ENCODE measurements around the gene IQSEC1.
"Not testable (repeated sequence)": the region's sequence is repeated elsewhere in the genome, so short reads cannot be mapped to it uniquely, and the experiment has no call there.

IQSEC1 gene

DNA sequence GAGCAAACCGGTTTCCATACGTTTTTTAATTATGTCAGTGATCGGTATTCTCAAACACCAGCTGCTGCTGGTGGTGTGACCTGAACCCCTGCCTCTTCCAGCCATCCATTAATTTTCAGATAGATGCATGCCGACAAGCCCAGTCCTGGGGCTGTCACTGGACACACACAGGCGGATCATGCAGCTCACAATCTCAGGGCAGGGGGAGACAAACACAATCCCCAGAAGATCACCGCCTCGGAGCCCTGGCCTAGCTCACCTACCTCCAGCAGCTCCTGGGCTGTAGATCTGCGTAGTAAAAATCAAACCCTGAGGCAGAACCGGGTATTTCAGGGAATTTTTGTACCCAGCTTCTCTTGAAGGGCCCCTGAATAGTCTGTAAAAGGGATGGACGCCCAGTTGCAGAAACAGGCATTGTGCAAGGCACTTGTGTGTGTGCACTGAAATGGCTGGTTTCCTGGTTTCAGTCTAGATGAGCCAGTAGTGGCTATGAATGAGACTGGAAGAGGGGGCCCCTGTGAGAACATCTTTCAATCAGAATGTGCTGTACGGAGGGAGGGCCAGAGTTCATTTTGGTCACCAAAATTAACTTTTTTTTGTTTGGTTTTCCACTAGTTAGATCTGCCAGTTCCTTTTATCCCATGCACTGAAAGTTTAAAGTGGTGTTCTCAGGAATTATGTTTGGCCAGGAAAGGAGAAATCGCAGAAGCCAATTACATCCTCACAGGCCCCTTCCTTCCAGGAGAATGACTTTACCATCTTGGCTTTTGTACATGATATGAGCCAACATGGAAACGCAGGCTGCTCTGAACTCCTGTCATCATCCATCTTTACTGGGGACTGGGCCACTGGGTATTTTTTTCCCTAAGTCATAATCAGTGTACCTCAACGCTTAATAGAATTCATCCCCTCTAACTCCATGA lies 176.9 kb downstream of the IQSEC1 start:
- no peak for DNase-seq (ENCODE audit: low read depth, low spot score)

- DNase-seq (ENCODE audit: low read depth, low spot score), result no peak
Measured at GRCh38 chr3:12895391-12896062, 177.7 kb downstream of the IQSEC1 start.

GRCh38 chr3:12894629-12895028 lies 178.6 kb downstream of the IQSEC1 start:
- DNase-seq (ENCODE audit: low read depth, low spot score), result no peak

DNA sequence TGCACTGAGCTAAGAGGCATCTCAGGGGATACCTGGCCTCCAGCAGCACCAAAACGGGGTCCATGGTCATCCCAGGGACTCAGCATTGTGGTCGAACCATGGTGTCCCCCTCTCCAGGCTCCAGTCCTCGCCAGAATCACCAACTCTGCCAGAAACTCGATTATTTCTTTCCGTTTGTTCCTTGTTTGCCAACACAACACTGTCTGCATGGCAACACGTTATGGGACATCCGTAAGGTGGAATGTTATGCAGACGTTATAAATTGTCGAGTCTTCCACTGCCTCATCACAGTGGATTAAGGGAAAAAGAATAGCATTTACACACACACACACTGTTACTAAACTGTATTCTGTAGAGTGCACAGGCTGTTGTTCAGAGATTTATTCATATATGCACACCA lies 179.4 kb downstream of the IQSEC1 start:
- DNase-seq (ENCODE audit: low read depth, low spot score), result no peak

DNA sequence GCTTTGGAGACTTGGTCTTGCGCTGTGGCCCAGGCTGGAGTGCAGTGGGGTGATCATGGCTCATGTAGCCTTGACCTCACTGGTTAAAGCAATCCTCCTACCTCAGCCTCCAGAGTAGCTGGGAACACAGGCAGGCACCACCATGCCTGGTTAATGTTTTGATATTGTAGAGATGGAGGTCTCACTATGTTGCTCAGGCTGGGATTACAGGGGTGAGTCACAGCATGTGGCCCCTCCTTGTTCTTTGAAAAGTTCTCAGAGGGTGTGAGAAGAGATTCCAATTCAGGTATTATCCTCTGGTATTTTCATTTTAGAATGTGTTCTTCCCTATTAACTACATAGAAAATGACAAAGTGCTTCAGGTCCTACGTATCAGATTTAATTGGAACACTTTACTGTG lies 180.0 kb downstream of the IQSEC1 start:
- DNase-seq (ENCODE audit: low read depth, low spot score), result no peak

GRCh38 chr3:12892840-12893189 lies 180.4 kb downstream of the IQSEC1 start:
- no peak for DNase-seq (ENCODE audit: low read depth, low spot score)

DNA sequence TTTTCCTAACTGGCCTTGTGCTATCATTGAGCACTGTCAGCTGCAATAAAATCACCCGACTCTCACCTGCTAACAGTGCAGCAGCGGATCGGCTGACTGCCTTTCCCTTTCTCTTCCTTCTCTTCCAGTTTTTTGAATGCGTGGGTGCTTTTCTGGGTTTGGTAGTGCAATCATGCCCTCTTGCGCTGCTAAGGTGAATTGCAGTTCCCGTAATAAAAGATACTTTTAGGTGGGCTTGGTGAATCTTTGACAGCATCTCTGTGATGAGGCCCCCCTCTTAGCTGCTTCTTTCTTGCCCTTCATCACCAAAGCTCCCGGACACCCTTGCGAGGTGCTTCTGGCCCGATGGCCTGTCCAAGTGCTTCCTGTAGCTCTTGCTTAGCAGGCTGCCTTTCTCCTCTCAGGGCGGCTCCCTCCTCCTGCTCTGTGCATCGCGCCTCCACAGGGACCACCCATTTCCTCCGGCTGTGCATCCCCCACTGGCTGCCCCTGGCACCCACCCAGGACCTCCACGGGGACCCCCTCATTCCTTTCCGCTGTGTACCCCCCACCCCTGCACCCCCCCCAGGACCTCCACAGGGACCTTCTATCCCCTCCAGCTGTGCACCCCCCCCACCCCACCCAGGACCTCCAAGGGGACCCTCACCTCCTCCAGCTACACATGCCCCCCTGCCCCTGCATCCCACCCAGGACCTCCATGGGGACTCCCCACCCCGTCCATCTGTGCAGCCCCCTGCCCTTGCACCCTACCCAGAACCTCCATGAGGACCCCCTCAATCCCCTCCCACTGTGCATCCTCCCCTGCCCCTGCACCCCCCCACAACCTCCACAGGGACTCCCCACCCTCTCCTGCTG lies 181.0 kb downstream of the IQSEC1 start:
- DNase-seq (ENCODE audit: low read depth, low spot score), result no peak

DNA sequence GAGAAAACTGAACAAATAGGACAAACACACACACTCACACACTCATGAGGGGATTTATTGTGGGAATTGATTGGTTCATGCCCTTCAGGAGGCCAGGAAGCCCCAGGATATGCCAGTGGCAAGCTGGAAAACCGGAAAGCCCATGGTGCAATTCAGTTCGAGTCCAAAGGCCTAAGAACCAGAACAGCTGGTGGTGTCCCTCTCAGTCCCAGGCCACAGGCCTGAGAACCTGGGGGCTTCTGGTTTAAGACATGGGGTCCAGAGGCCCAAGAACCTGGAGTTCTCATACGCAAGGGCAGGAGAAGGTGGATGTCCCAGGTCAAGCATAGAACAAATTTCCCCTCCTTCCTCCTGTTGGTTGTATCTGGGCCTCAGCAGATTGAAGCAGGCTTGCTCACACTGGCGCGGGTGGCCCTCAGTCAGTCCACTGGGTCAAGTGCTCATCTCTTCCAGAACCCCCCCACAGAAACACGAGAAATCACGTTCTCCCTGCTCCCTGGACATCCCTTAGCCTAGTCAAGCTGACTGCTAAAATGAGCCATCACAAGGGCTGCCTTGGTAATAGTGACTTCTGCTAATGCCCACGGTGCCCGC lies 181.7 kb downstream of the IQSEC1 start:
- DNase-seq (ENCODE audit: low read depth, low spot score), result no peak

- no peak for DNase-seq (ENCODE audit: low read depth, low spot score)
Measured at GRCh38 chr3:12890610-12891390, 182.4 kb downstream of the IQSEC1 start.

- DNase-seq (ENCODE audit: low read depth, low spot score), result no peak
Measured at GRCh38 chr3:12886736-12887135, 186.5 kb downstream of the IQSEC1 start.

DNA sequence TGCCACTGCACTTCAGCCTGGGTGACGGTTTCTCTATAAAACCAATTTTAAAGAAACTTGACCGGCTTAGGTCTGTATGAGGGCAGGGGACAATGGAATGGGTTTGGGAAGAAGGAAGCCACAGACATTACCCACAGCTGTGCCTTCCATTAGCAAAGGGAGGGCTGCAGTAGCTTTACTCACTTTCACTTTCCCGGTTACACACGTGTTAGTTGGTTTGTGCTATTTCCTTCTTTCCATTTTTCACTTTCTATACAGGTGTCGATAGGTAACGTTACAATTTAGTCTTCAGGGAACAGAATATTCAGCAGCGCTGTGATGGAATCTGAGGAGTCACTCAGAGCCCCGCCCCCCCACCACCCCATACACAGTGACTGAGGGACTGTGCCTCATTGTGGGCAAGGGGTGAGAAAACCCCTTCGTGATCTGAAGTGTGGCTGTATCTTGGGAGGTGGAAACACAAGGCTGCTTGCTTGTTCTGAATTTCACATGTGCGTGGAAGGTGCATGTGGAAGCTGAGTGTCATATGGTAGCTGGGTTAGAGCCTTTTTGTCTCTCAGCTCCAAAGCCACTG lies 187.0 kb downstream of the IQSEC1 start:
- no peak for DNase-seq (ENCODE audit: low read depth, low spot score)

GRCh38 chr3:12885583-12885930 lies 187.7 kb downstream of the IQSEC1 start:
- DNase-seq (ENCODE audit: low read depth, low spot score), result no peak

DNA sequence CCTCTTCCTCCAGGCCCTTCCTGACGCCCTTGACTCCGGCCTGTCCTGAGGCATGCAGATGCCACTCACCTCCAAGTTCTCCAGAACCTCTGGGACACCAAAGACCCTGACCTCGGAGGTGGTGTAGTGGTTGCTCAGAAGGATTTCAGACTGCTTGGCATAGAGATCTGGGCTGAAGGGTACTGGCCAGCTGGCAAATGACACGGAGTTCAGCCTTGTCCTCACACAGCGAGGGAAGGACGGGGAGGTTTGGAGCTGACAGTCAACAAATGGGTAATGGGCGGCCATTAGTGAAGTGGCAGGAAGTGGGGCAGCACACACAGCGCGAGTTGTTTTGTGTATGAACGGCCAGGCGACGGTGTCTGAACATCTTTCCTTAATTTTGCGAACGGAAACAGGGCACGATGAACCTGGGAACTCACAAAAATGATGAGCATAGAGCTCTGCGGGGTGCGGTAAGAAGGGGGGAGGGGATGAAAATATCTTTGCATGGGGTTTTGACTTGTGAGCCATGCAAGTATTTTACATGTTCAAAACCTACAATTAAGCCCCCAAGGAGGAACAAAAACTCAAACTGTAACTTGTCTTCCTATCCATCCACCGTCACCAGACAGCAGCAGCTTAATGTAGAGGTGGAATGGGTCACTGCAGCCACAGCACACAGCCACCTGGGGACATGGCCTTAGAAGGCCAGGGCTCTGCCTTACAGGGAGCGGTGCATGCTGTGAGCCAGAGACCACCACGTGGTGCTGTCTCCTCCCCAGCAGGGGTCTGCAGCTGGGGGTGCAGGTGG lies 188.2 kb downstream of the IQSEC1 start:
- no peak for DNase-seq (ENCODE audit: low read depth, low spot score)

DNA sequence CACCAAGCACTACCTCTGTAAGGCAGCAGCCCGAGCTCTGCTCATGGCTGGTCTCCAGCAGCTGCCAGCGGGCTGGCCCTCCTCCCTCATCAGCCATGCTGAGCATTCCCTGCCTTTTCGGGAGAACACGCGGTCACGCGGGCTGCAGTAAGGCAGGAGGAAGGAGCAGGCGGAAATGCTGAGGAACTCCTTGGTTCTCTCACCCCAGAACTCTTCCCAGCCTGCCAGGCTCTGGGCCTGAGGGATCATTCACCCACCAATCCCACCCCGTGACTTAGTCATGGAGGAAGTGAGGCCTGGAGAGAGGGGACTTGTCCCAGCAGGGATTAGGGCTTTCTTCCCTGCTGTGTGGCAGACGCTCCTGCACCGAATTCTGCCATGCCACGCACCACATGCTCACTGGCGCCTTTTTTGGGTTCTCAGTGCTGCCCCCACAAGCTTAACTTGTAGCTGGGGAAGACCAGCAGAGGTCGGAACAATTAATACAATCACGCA lies 189.0 kb downstream of the IQSEC1 start:
- no peak for DNase-seq (ENCODE audit: low read depth, low spot score)

GRCh38 chr3:12882336-12883310 lies 190.6 kb downstream of the IQSEC1 start:
- DNase-seq (ENCODE audit: low read depth, low spot score), result no peak

- not testable (repeated sequence) for DNase-seq (ENCODE audit: low read depth, low spot score)
Measured at GRCh38 chr3:12881858-12882257, 191.4 kb downstream of the IQSEC1 start.

- DNase-seq (ENCODE audit: low read depth, low spot score), result no peak
Measured at GRCh38 chr3:12879191-12879815, 193.9 kb downstream of the IQSEC1 start.

DNA sequence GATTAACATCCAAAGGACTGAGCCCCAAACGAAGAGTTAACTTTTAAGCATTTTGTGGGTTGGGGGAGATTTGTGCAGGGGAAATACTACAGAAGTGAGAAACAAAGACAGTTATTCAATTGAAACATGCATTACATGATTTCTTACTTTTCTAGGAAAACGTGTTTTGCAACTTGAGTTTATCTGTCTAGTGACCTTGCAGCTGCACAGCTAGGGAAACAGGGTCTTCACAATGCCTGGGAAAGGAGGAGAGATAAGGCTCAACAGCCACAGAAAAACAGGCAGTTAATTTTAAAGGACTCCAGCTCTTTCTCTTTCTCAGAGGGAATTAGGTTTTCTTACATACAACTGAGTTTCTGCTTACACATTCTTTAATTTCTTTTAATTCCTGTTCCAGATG lies 194.5 kb downstream of the IQSEC1 start:
- DNase-seq (ENCODE audit: low read depth, low spot score), result not testable (repeated sequence)
